ENCODE measurements around the gene TSPAN31.

The TSPAN31 gene

GRCh38 chr12:57777911-57778310 lies 33.1 kb downstream of the TSPAN31 start:
- no peak for DNase-seq (ENCODE audit: low read depth, low spot score)
- H3K27ac ChIP-seq = no peak overlapping the region

GRCh38 chr12:57779736-57780135 lies 34.9 kb downstream of the TSPAN31 start:
- no peak for DNase-seq (ENCODE audit: low read depth, low spot score)
- H3K27ac ChIP-seq = no peak overlapping the region

GRCh38 chr12:57780284-57780897 lies 35.6 kb downstream of the TSPAN31 start:
- H3K27ac ChIP-seq = no peak overlapping the region
- no peak for DNase-seq (ENCODE audit: low read depth, low spot score)

- H3K27ac ChIP-seq = no peak overlapping the region
These were observed 36.4 kb downstream of the TSPAN31 start for GRCh38 chr12:57781244-57781643.

GRCh38 chr12:57781801-57782200 lies 37.0 kb downstream of the TSPAN31 start:
- H3K27ac ChIP-seq = no peak overlapping the region

More at GRCh38 chr12:57781244-57781643, 36.4 kb downstream of the TSPAN31 start:
- DNase-seq (ENCODE audit: low read depth, low spot score) = no peak

GRCh38 chr12:57782243-57782607 lies 37.4 kb downstream of the TSPAN31 start:
- no peak overlapping the region for H3K27ac ChIP-seq

More at GRCh38 chr12:57781801-57782200, 37.0 kb downstream of the TSPAN31 start:
- no peak for DNase-seq (ENCODE audit: low read depth, low spot score)

GRCh38 chr12:57782608-57783465 lies 38.0 kb downstream of the TSPAN31 start, which contains the start of gene TSFM:
TSFM (plus strand) TSS chr12:57782787; CDS start chr12:57782802, 15 bp downstream.
- DNase-seq (ENCODE audit: low read depth, low spot score) = peak; percentile 67
- peak within 1 kb of the TSS; percentile 23 for H3K27ac ChIP-seq

More at GRCh38 chr12:57782243-57782607, 37.4 kb downstream of the TSPAN31 start:
- no peak for DNase-seq (ENCODE audit: low read depth, low spot score)

- DNase-seq (ENCODE audit: low read depth, low spot score) = no peak
- no peak overlapping the region for H3K27ac ChIP-seq
These were observed 38.6 kb downstream of the TSPAN31 start for GRCh38 chr12:57783466-57783801.

- H3K27ac ChIP-seq = no peak overlapping the region
- DNase-seq (ENCODE audit: low read depth, low spot score) = no peak
These were observed 39.0 kb downstream of the TSPAN31 start for GRCh38 chr12:57783861-57784260.

GRCh38 chr12:57793920-57794319 lies 49.1 kb downstream of the TSPAN31 start:
- H3K27ac ChIP-seq = peak overlapping the region; percentile 53
- peak; percentile 65 for DNase-seq (ENCODE audit: low read depth, low spot score)

GRCh38 chr12:57795354-57795753 lies 50.5 kb downstream of the TSPAN31 start:
- peak; percentile 69 for DNase-seq (ENCODE audit: low read depth, low spot score)
- H3K27ac ChIP-seq = peak overlapping the region; percentile 32

- no peak overlapping the region for H3K27ac ChIP-seq
- no peak for DNase-seq (ENCODE audit: low read depth, low spot score)
These were observed 52.2 kb downstream of the TSPAN31 start for GRCh38 chr12:57796996-57797395.

GRCh38 chr12:57797933-57798332 lies 53.1 kb downstream of the TSPAN31 start:
- no peak for DNase-seq (ENCODE audit: low read depth, low spot score)
- no peak overlapping the region for H3K27ac ChIP-seq

Measured in epithelial cell of prostate (primary cell).